Colonic mucosa (tissue), 4 donors: ENCODE results near the gene INO80. TPM values are rescaled to one million over a fixed set of nuclear protein-coding genes. Genes with fewer than 3 reads are reported as not detected.
A peak's percentile ranks its signal among the peaks of the same experiment; 100 is the strongest.

Experiments
- DNase-seq: peaks from one replicate; pipeline ENCODE4 v3.0.0-alpha.2; 2020
- H3K27ac ChIP-seq: fragments of 200-600 bp; one replicate; pipeline ENCODE4 v1.8.0; 2021
- H3K27me3 ChIP-seq: fragments of 200-600 bp; one replicate; pipeline ENCODE4 v1.8.0; 2021
- H3K36me3 ChIP-seq: fragments of 200-600 bp; one replicate; pipeline ENCODE4 v1.8.0; 2021
- H3K4me1 ChIP-seq: fragments of 200-600 bp; one replicate; pipeline ENCODE4 v1.8.0; 2021; ENCODE audit warnings: mild to moderate bottlenecking
- H3K4me3 ChIP-seq: fragments of 200-600 bp; one replicate; pipeline ENCODE4 v1.8.0; 2021
- H3K9ac ChIP-seq, 2 donors: one replicate each; pipeline ENCODE4 v1.7.0; 2013; ENCODE audit warnings: control low read depth in 2 of 2, low read depth in 2 of 2, low read length in 2 of 2
- H3K9me3 ChIP-seq: fragments of 200-600 bp; one replicate; pipeline ENCODE4 v1.8.0; 2021
- CTCF ChIP-seq: fragments of 200-600 bp; IDR thresholded peaks from one replicate; pipeline ENCODE4 v1.8.0; 2022; ENCODE audit warnings: antibody characterized with exemption, mild to moderate bottlenecking
- intact Hi-C: fragments of 100-400 bp; cut with DNase I; formaldehyde crosslinking; loops from one replicate; pipeline ENCODE4 v1.14.1; 2022
- total RNA-seq, 2 donors: library from RNA; stranded (reverse); fragmentation: NEBNext Ultra II Directional in 1 of 2; extraction: Animal tissue kit (Norgen Biotek cat#: 25700) in 1 of 2; gene quantifications; one replicate each; pipeline ENCODE4 v1.2.1, GENCODE V29; 2021
- donor health status: healthy.
- donor health status: DM: no; HTN: no; CAD: no.
- donor health status: DM: no; HTN: no; CAD: no.

The INO80 gene
- total RNA-seq = 10 to 100 TPM; 17.6 to 27.4 TPM

- Histone ChIP-seq H3K27me3 (no peaks in the 10 kb centered on the region), H3K9ac (peak within 1 kb of the TSS; percentile 90 to 93), H3K9me3 (no peaks in the 10 kb centered on the region), H3K4me1 (no peaks in the 10 kb centered on the region), H3K27ac (peak within 1 kb of the TSS; percentile 98), H3K36me3 (no peaks in the 10 kb centered on the region), H3K4me3 (peak within 1 kb of the TSS; percentile 85)
- TF ChIP-seq CTCF = no peak
- DNase-seq = peak; percentile 100
- intact Hi-C loops = no loop called here
These were observed at the start of gene INO80 for GRCh38 chr15:41116116-41116961. Gene INO80 (minus strand): TSS chr15:41116280. CDS start chr15:41096310, 19,970 bp downstream.

DNA sequence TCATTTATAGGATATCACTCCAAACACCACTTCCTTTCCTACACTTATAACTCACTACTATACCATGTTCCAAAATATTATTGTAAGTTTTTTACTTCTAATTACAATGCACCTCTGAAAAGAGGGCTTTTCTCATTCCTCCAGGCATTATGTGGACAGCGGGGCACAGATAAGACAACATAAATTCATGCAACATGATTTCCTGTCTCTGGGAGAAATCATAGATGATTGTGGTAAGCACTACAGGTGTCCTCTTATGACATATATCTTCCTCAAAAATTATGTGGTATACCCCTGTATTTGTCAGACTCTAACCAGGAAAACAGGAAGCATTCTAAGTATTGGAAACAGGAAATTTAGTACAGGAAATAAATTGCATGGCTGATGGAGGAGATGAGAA lies 45.7 kb upstream of the INO80 start:
- Histone ChIP-seq H3K4me1 (no peaks in the 10 kb centered on the region), H3K36me3 (no peaks in the 10 kb centered on the region), H3K9me3 (no peaks in the 10 kb centered on the region), H3K27me3 (no peaks in the 10 kb centered on the region), H3K27ac (no peak overlapping the region), H3K4me3 (no peak overlapping the region), H3K9ac (no peak overlapping the region)
- DNase-seq = no peak
- intact Hi-C loops = no loop called here
- TF ChIP-seq CTCF = no peak

DNA sequence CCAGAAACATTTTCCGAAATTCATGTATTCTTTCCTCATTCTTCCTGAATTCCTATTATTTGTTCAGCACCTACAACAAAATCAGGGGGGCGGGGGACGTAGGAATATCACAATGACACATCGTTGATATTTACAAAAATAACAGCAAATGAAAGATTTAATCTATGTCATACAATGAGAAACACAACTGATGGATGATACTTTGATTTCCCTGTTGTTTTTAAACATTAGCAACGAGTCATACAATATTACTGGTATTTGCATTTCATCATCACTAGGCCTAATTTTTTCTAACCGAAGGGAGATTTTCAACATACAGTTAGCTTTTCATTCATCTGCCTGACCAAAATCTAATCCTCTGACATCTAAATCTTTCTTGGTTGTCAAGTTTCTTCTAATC lies 45.3 kb upstream of the INO80 start:
- no peak overlapping the region for H3K4me3 ChIP-seq
- DNase-seq = no peak
- no peak overlapping the region for H3K27ac ChIP-seq
- no peak overlapping the region for H3K9ac ChIP-seq
- H3K4me1 ChIP-seq = no peaks in the 10 kb centered on the region
- TF ChIP-seq CTCF = no peak
- intact Hi-C loops = no loop called here
- no peaks in the 10 kb centered on the region for H3K27me3 ChIP-seq
- no peaks in the 10 kb centered on the region for H3K36me3 ChIP-seq
- H3K9me3 ChIP-seq = no peaks in the 10 kb centered on the region

- Histone ChIP-seq H3K27ac (no peak overlapping the region), H3K36me3 (no peaks in the 10 kb centered on the region), H3K9ac (no peak overlapping the region), H3K9me3 (no peaks in the 10 kb centered on the region), H3K4me3 (no peak overlapping the region), H3K27me3 (no peaks in the 10 kb centered on the region), H3K4me1 (no peaks in the 10 kb centered on the region)
- no peak for DNase-seq
- intact Hi-C loops = no loop called here
- TF ChIP-seq CTCF = no peak
These were observed 44.7 kb upstream of the INO80 start for GRCh38 chr15:41160639-41161315.

GRCh38 chr15:41154412-41154811 lies 38.3 kb upstream of the INO80 start:
- Histone ChIP-seq H3K27ac (no peak overlapping the region), H3K9ac (no peak overlapping the region), H3K27me3 (no peaks in the 10 kb centered on the region), H3K4me1 (no peaks in the 10 kb centered on the region), H3K9me3 (no peaks in the 10 kb centered on the region), H3K4me3 (no peak overlapping the region), H3K36me3 (no peaks in the 10 kb centered on the region)
- no peak for DNase-seq
- no peak for TF ChIP-seq CTCF
- intact Hi-C loops = no loop called here
